HUES64 (cell line): Measurements from ENCODE around the gene TBC1D3D. TPM values are rescaled to one million over a fixed set of nuclear protein-coding genes. Genes with fewer than 3 reads are reported as not detected.
"Not testable (repeated sequence)": the region's sequence is repeated elsewhere in the genome, so short reads cannot be mapped to it uniquely, and the experiment has no call there.

Experiments used
- H3K27ac ChIP-seq: 2 replicates; pipeline ENCODE4 v1.7.0; 2013; ENCODE audit warnings: low read depth, low read length, inconsistent platforms
- H3K27me3 ChIP-seq: 2 replicates; pipeline ENCODE4 v1.6.1; 2013; ENCODE audit warnings: mild to moderate bottlenecking, low read length; ENCODE audit not compliant: insufficient read depth
- H3K36me3 ChIP-seq: 2 replicates; pipeline ENCODE4 v1.6.1; 2013; ENCODE audit warnings: mild to moderate bottlenecking, low read length; ENCODE audit not compliant: insufficient read depth
- H3K4me1 ChIP-seq: 2 replicates; pipeline ENCODE4 v1.6.1; 2013; ENCODE audit warnings: mild to moderate bottlenecking, low read length, moderate library complexity; ENCODE audit not compliant: insufficient read depth
- H3K4me3 ChIP-seq: 2 replicates; pipeline ENCODE4 v1.5.1; 2013; ENCODE audit warnings: mild to moderate bottlenecking, low read length, moderate library complexity
- H3K9ac ChIP-seq: 2 replicates; pipeline ENCODE4 v1.6.1; 2013; ENCODE audit warnings: mild to moderate bottlenecking, low read depth, low read length
- H3K9me3 ChIP-seq: 2 replicates; pipeline ENCODE4 v1.6.1; 2013; ENCODE audit warnings: low read depth, low read length; ENCODE audit not compliant: insufficient read depth
- WGBS: fragments of 150-250, 120-280 bp; methylation state at CpG from one replicate; pipeline ENCODE4 v1.1.7; 2013; ENCODE audit warnings: missing lambda C conversion rate; 5-methylcytosine and 5-hydroxymethylcytosine counted together
- polyA plus RNA-seq, 2 experiments: library from polyadenylated mRNA; stranded (reverse); fragments of 50-300 nt; gene quantifications; one replicate each; pipeline ENCODE4 v1.2.3, GENCODE V29; 2013

TBC1D3D gene
- not detected for polyA plus RNA-seq (2013, experiment 1 of 2)
- polyA plus RNA-seq (2013, experiment 2 of 2) = not detected

DNA sequence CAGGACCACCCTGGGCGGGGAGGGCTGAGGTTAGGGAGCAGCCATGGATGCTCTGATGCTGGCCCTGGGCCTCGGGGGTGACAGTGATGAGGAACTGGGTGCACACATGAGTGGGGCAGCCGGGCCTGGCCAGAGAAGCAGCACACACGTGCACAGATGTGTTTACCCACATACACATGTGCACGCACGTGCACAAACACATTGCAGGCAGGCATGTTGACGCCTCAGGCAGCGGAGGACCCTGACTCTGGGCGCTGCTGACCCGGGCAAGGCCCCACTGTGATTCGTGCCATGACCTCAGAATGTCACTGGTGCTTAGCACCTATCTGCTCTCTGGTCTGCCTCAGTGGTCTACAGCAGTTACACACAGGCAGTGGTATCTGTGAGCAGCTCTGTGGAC lies at the start of gene TBC1D3D:
TBC1D3D (plus strand) TSS at position 301 of the 400 bp plus-strand sequence. CDS start 1,585 bp downstream, outside the sequence.
- H3K4me1 ChIP-seq, H3K9me3 ChIP-seq, H3K9ac ChIP-seq, H3K36me3 ChIP-seq, H3K4me3 ChIP-seq, H3K27me3 ChIP-seq, H3K27ac ChIP-seq: not testable (repeated sequence)
- WGBS = no CpG with 5 or more reads among the region's 11 CpGs

GRCh38 chr17:37988960-37989359 lies 14.8 kb upstream of the TBC1D3D start, which contains the start of gene TBC1D3L:
Gene TBC1D3L, minus strand, starts transcription at chr17:37989060. Its CDS starts 1,540 bp downstream, at chr17:37987520.
- H3K36me3 ChIP-seq, H3K4me3 ChIP-seq, H3K27ac ChIP-seq, H3K4me1 ChIP-seq, H3K27me3 ChIP-seq, H3K9ac ChIP-seq, H3K9me3 ChIP-seq: not testable (repeated sequence)
- no CpG with 5 or more reads among the region's 11 CpGs for WGBS
